ENCODE measurements around the gene AGPAT4.

- TF ChIP-seq CTCF (IDR thresholded peaks at IDR 0.05) (no peak), POLR2A (IDR thresholded peaks at IDR 0.05) (no peak), POLR2AphosphoS5 (IDR thresholded peaks at IDR 0.05) (no peak), EP300 (IDR thresholded peaks at IDR 0.05) (no peak)
These were observed 53.5 kb downstream of the AGPAT4 start for GRCh38 chr6:161220346-161220745.
